OCI-LY7 (cell line): ENCODE results near the gene AATF.

Experiments
- CTCF ChIP-seq: fragments of 200-600 bp; sonication (generic); conservative IDR thresholded peaks from 2 replicates; pipeline ENCODE4 v1.5.1; 2014; ENCODE audit warnings: mild to moderate bottlenecking, antibody characterized with exemption, low read length, moderate library complexity, mixed read lengths
- EZH2phosphoT487 ChIP-seq: fragments of 200-600 bp; sonication (generic); IDR thresholded peaks from 2 replicates; pipeline ENCODE4 v1.6.1; 2018; ENCODE audit warnings: low read depth, borderline replicate concordance, mild to moderate bottlenecking, mixed run types, antibody characterized with exemption, low read length, moderate library complexity, mixed read lengths

- no peak for TF ChIP-seq EZH2phosphoT487
- TF ChIP-seq CTCF: no peak
These were observed 49.2 kb upstream of the AATF start for GRCh38 chr17:36899250-36900159.
